GM12878 (cell line): ENCODE data around the gene GRIN2A. TPM values are rescaled to one million over a fixed set of nuclear protein-coding genes. Genes with fewer than 3 reads are reported as not detected.

Experiments used
- ATAC-seq: fragments of 200-7000 bp; cut with Tn5 transposase; 3 replicates; pipeline ENCODE4 v1.9.1; 2020; ENCODE audit warnings: mild to moderate bottlenecking, moderate library complexity
- BruUV-seq: library from RNA; stranded (reverse); fragments of 400-500 nt; replicated peaks from 2 replicates; lab custom pipeline; 2021; lab: Mats Ljungman, UMichigan
- CTCF ChIA-PET: fragments of 300-600 bp; sonication (Branson Sonifier 250); formaldehyde crosslinking; extraction: SDS; loops from one replicate; lab custom pipeline; 2021; ENCODE audit warnings: inconsistent platforms; lab: Yijun Ruan, JAX
- POLR2A ChIA-PET: fragments of 350-600 bp; formaldehyde crosslinking; extraction: SDS; loops from one replicate; lab custom pipeline; 2021; ENCODE audit warnings: inconsistent platforms; lab: Charles Lee
- RAD21 ChIA-PET: fragments of 300-600 bp; sonication (Branson Sonifier 250); formaldehyde crosslinking; loops from one replicate; lab custom pipeline; 2023; ENCODE audit warnings: antibody characterized with exemption; ENCODE audit not compliant: unreplicated experiment; lab: Charles Lee
- SMC1A ChIA-PET: fragments of 300-600 bp; sonication (Branson Sonifier 250); formaldehyde crosslinking; loops from one replicate; lab custom pipeline; 2023; ENCODE audit not compliant: unreplicated experiment, uncharacterized antibody; lab: Charles Lee
- DNase-seq: peaks from one replicate; pipeline ENCODE4 v3.0.0-alpha.2; 2011; ENCODE audit warnings: low read depth, low spot score
- FAIRE-seq: peaks from 3 replicates; lab custom pipeline; 2011; peaks lifted over from hg19 to GRCh38; lab: Jason Lieb, UNC
- H2AFZ ChIP-seq: 2 replicates; pipeline ENCODE4 v1.6.0; 2011; ENCODE audit warnings: low read depth, low read length, control low read depth; ENCODE audit not compliant: control insufficient read depth
- H3K27ac ChIP-seq: 2 replicates; pipeline ENCODE4 v1.5.1; 2011; ENCODE audit warnings: control low read depth; ENCODE audit not compliant: control insufficient read depth, insufficient read depth
- H3K27me3 ChIP-seq, 2 experiments: replicated peaks in 1 of 2; 2 replicates each; pipeline versions ENCODE4 v1.6.0 to v1.6.1; 2011; ENCODE audit warnings: low read length in 1 of 2; ENCODE audit not compliant: control insufficient read depth in 2 of 2, insufficient read depth in 2 of 2
- H3K36me3 ChIP-seq, 2 experiments: 2 replicates each; pipeline ENCODE4 v1.5.1; 2011; ENCODE audit warnings: low read length in 1 of 2; ENCODE audit not compliant: control insufficient read depth in 2 of 2, insufficient read depth in 2 of 2
- H3K4me1 ChIP-seq: 2 replicates; pipeline ENCODE4 v1.6.1; 2011; ENCODE audit warnings: mild to moderate bottlenecking, low read length, moderate library complexity, mixed read lengths; ENCODE audit not compliant: control insufficient read depth, insufficient read depth
- H3K4me2 ChIP-seq: 2 replicates; pipeline ENCODE4 v1.6.0; 2011; ENCODE audit warnings: control low read depth; ENCODE audit not compliant: control insufficient read depth, insufficient read depth
- H3K4me3 ChIP-seq: fragments of 200-600 bp; sonication (generic); 2 replicates; pipeline ENCODE4 v1.5.1; 2016
- H3K79me2 ChIP-seq: 2 replicates; pipeline ENCODE4 v1.6.0; 2011; ENCODE audit warnings: low read length; ENCODE audit not compliant: control insufficient read depth, insufficient read depth
- H3K9ac ChIP-seq: 2 replicates; pipeline ENCODE4 v1.8.0; 2011; ENCODE audit warnings: low read length, control low read depth, mixed read lengths; ENCODE audit not compliant: control insufficient read depth, insufficient read depth
- H3K9me3 ChIP-seq: replicated peaks from 3 replicates; pipeline ENCODE4 v1.5.1; 2011; ENCODE audit warnings: mild to moderate bottlenecking, low read length; ENCODE audit not compliant: control insufficient read depth, insufficient read depth
- H4K20me1 ChIP-seq: 2 replicates; pipeline ENCODE4 v1.6.0; 2011; ENCODE audit not compliant: control insufficient read depth, insufficient read depth
- ASH2L ChIP-seq: fragments of 300-600, 200-600 bp; sonication (generic); IDR thresholded peaks from 2 replicates; pipeline ENCODE4 v1.6.1; 2017; ENCODE audit warnings: low read depth, mild to moderate bottlenecking, borderline replicate concordance
- CBFB ChIP-seq: IDR thresholded peaks from 2 replicates; pipeline ENCODE4 v1.6.1; 2016; ENCODE audit warnings: antibody characterized with exemption, low read depth
- CBX5 ChIP-seq: sonication (generic); IDR thresholded peaks from 2 replicates; pipeline ENCODE4 v1.6.1; 2016; ENCODE audit warnings: low read depth, moderate library complexity, mild to moderate bottlenecking, inconsistent platforms
- CEBPB ChIP-seq, 2 experiments: fragments of 150-350 bp in 1 of 2; IDR thresholded peaks; 2 replicates each; pipeline ENCODE4 v1.6.1; 2012 to 2014; ENCODE audit warnings: low read depth in 2 of 2, low read length in 2 of 2, borderline replicate concordance in 1 of 2, inconsistent platforms in 1 of 2
- EP300 ChIP-seq, 2 experiments: fragments of 150-350 bp in 1 of 2; IDR thresholded peaks; 2 replicates each; pipeline ENCODE4 v1.6.1; 2011 to 2012; ENCODE audit warnings: low read depth in 2 of 2, low read length in 2 of 2, borderline replicate concordance in 1 of 2, improper control_type of control experiment in 1 of 2, inconsistent platforms in 1 of 2; ENCODE audit not compliant: control insufficient read depth in 1 of 2
- ESRRA ChIP-seq: IDR thresholded peaks from 2 replicates; pipeline ENCODE4 v1.6.1; 2012; ENCODE audit warnings: mild to moderate bottlenecking, low read length, improper control_type of control experiment
- FOS ChIP-seq: IDR thresholded peaks from 3 replicates; pipeline ENCODE4 v1.6.1; 2011; ENCODE audit warnings: borderline replicate concordance; ENCODE audit not compliant: insufficient read length; ENCODE audit errors: extremely low read depth
- KLF5 ChIP-seq: fragments of 450-650 bp; IDR thresholded peaks from 2 replicates; pipeline ENCODE4 v1.6.1; 2014; ENCODE audit warnings: mild to moderate bottlenecking; ENCODE audit not compliant: partially characterized antibody
- MEF2A ChIP-seq: IDR thresholded peaks from 2 replicates; pipeline ENCODE4 v1.6.1; 2011; ENCODE audit warnings: low read depth, mild to moderate bottlenecking, low read length, moderate library complexity; ENCODE audit not compliant: insufficient read depth
- MYB ChIP-seq: fragments of 150-350 bp; IDR thresholded peaks from 2 replicates; pipeline ENCODE4 v1.6.1; 2014; ENCODE audit warnings: mild to moderate bottlenecking, low read depth, low read length, borderline replicate concordance
- PAX5 ChIP-seq: IDR thresholded peaks from 2 replicates; pipeline ENCODE4 v1.6.1; 2011; ENCODE audit warnings: low read depth, low read length, borderline replicate concordance
- POLR2AphosphoS5 ChIP-seq: IDR thresholded peaks from 2 replicates; pipeline ENCODE4 v1.6.1; 2011; ENCODE audit warnings: mild to moderate bottlenecking, low read length, inconsistent platforms
- POU2F2 ChIP-seq: IDR thresholded peaks from 3 replicates; pipeline ENCODE4 v1.6.1; 2011; ENCODE audit warnings: low read depth, mild to moderate bottlenecking, low read length, borderline replicate concordance
- SREBF2 ChIP-seq: IDR thresholded peaks from 2 replicates; pipeline ENCODE4 v1.6.1; 2012; ENCODE audit warnings: mild to moderate bottlenecking, low read length
- ZNF24 ChIP-seq: fragments of 450-650 bp; IDR thresholded peaks from 2 replicates; pipeline ENCODE4 v1.6.1; 2017; ENCODE audit warnings: antibody characterized with exemption, mild to moderate bottlenecking
- WGBS: methylation state at CpG from one replicate; pipeline ENCODE4 v1.1.6; 2016; ENCODE audit warnings: low lambda C conversion rate; ENCODE audit not compliant: insufficient replicate concordance, insufficient coverage; ENCODE audit errors: missing lambda C conversion rate; 5-methylcytosine and 5-hydroxymethylcytosine counted together
- in situ Hi-C: fragments of 300-500 bp; cut with MboI; formaldehyde crosslinking; loops from 9 replicates; pipeline ENCODE4 v1.14.3; 2018; ENCODE audit warnings: mixed read lengths
- intact Hi-C: fragments of 100-400 bp; cut with micrococcal nuclease; formaldehyde crosslinking; loops from one replicate; pipeline ENCODE4 v1.14.2; 2022; ENCODE audit not compliant: unreplicated experiment
- polyA plus RNA-seq, 11 experiments: library from polyadenylated mRNA; depleted of rRNA in 4 of 11; unstranded in 6 of 11; stranded (reverse) in 5 of 11; fragments of >200 nt; fragmentation: Nextera tagmentation in 4 of 11; fragmentation: Illumina TruSeq in 1 of 11; extraction: Ambion mirVana in 4 of 11; extraction: Trizol in 1 of 11; gene quantifications; 1 replicate in 1 of 11; 2 replicates in 10 of 11; pipeline versions ENCODE4 v1.2.1 to v1.2.3, GENCODE V29; 2011 to 2016; ENCODE audit warnings: inconsistent platforms in 2 of 11, missing spikeins in 2 of 11, low read depth in 1 of 11
- total RNA-seq, 4 experiments: library from RNA; depleted of rRNA in 3 of 4; stranded (reverse); fragments of >200 nt in 3 of 4; fragmentation: Illumina TruSeq in 1 of 4; extraction: Trizol in 1 of 4; gene quantifications; 2 replicates each; pipeline versions ENCODE4 v1.2.1 to v1.2.3, GENCODE V29; 2013 to 2021
- TF ChIP-seq, protein P1 (sequence below): IDR thresholded peaks from 2 replicates; pipeline ENCODE4 v1.6.1; 2011; ENCODE audit warnings: low read depth, low read length, improper control_type of control experiment, borderline replicate concordance
- TF ChIP-seq, protein P2 (sequence below): fragments of 450-650 bp; IDR thresholded peaks from 2 replicates; pipeline ENCODE4 v1.6.1; 2017; ENCODE audit warnings: mild to moderate bottlenecking, low read depth, inconsistent platforms; ENCODE audit not compliant: poor library complexity, severe bottlenecking

The GRIN2A gene
- total and polyA plus RNA-seq, 10 of the 15 experiments (the other 5 are each of a cell fraction or from before 2014, with no cell fraction given), result 2.4 to 13.3 (median 7.3) TPM

DNA sequence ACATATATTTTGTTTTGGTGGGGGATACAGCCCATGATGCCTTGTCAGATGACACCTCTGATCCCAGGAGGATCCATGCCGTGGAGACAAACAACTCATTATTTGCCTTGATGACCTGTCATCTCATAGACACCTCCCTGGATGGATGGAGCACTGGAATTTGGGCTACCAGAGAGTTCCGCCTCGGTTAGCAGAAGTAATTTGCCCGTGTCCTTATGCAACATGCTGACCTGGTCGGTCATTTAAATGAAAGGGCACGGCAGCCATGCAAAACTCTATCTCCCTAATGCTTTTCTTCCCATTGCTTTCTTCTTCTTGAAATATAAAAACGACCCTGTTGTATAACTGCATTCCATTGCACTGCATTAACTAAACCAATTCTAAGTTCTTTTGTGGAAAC is 145.3 kb downstream of the GRIN2A start (continued):
- TF ChIP-seq, protein P1, sequence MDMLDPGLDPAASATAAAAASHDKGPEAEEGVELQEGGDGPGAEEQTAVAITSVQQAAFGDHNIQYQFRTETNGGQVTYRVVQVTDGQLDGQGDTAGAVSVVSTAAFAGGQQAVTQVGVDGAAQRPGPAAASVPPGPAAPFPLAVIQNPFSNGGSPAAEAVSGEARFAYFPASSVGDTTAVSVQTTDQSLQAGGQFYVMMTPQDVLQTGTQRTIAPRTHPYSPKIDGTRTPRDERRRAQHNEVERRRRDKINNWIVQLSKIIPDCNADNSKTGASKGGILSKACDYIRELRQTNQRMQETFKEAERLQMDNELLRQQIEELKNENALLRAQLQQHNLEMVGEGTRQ, result no peak
- TF ChIP-seq, protein P2, sequence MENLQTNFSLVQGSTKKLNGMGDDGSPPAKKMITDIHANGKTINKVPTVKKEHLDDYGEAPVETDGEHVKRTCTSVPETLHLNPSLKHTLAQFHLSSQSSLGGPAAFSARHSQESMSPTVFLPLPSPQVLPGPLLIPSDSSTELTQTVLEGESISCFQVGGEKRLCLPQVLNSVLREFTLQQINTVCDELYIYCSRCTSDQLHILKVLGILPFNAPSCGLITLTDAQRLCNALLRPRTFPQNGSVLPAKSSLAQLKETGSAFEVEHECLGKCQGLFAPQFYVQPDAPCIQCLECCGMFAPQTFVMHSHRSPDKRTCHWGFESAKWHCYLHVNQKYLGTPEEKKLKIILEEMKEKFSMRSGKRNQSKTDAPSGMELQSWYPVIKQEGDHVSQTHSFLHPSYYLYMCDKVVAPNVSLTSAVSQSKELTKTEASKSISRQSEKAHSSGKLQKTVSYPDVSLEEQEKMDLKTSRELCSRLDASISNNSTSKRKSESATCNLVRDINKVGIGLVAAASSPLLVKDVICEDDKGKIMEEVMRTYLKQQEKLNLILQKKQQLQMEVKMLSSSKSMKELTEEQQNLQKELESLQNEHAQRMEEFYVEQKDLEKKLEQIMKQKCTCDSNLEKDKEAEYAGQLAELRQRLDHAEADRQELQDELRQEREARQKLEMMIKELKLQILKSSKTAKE, result no peak
- no peak for TF ChIP-seq SREBF2

DNA sequence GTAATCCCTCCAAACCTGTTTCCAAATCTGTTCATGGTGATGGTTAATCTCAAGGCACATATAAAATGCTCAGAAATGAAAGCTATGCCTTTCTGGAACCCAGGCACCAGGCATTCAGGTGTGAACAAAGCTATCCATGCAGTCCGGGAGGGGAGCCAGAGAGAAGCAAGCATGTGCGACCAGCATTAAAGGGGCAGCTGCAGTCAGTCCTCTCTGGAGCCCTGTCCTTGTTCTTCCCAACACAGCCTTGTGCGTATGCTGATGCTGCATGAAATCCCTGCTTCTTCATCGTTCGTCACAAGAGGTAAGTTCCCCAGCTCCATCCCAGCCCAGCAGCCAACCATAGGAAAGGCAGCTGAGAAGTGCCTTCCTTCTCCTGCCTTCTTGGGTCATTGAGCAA is 148.7 kb downstream of the GRIN2A start:
- no peak overlapping the region for H3K4me3 ChIP-seq
- ChIA-PET POLR2A (no interaction called here), SMC1A (interaction anchor here (0.5 to 2.5 kb wide), 8 partner anchors 9 to 135 kb away, joined by 3 to 8 read pairs (median 3); no protein-coding TSS in a partner anchor), RAD21 (interaction anchor here (1.1 to 1.7 kb wide), 4 partner anchors 20 to 147 kb away, joined by 3 to 7 read pairs (median 3); no protein-coding TSS in a partner anchor), CTCF (interaction anchor here (1.0 to 1.4 kb wide), 2 partner anchors 147 to 149 kb away, joined by 3 read pairs; partner anchors contain the start of gene GRIN2A)
- no peaks in the 10 kb centered on the region for H3K36me3 ChIP-seq
- no peak for FAIRE-seq
- no TSS peak for BruUV-seq
- DNase-seq, result no peak
- no peak overlapping the region for H3K4me2 ChIP-seq
- no peak overlapping the region for H2AFZ ChIP-seq
- in situ Hi-C loops, result no loop called here
- intact Hi-C loops, result loop anchor here (5.0 to 10.0 kb wide), 2 partner anchors 149 to 209 kb away; partner anchors contain the start of gene GRIN2A
- no peak overlapping the region for H3K9ac ChIP-seq
- 30% methylated on average over 5 of the region's 5 CpGs for WGBS
- H3K4me1 ChIP-seq, result no peaks in the 10 kb centered on the region
- H3K27me3 ChIP-seq, result no peaks in the 10 kb centered on the region
- H3K27ac ChIP-seq, result no peak overlapping the region
- ATAC-seq, result no peak
- H3K79me2 ChIP-seq, result no peaks in the 10 kb centered on the region
- no peaks in the 10 kb centered on the region for H3K9me3 ChIP-seq
- H4K20me1 ChIP-seq, result no peaks in the 10 kb centered on the region
- TF ChIP-seq POLR2AphosphoS5 (no peak), PAX5 (no peak), POU2F2 (no peak), CBFB (no peak), FOS (no peak), ASH2L (no peak), MYB (no peak), MEF2A (no peak), ESRRA (no peak), CBX5 (no peak), ZNF24 (no peak), EP300 (IDR thresholded peaks at IDR 0.05; ENCODE audit: borderline replicate concordance in 1 of 2, control insufficient read depth in 1 of 2, low read depth in 2 of 2, low read length in 2 of 2) (no peak), CEBPB (IDR thresholded peaks at IDR 0.05; ENCODE audit: borderline replicate concordance in 1 of 2, low read depth in 2 of 2, low read length in 2 of 2) (no peak), KLF5 (no peak)
